HTERT RPE-1 (cell line): ENCODE measurements around the gene MRC2.

Source experiments
- in situ Hi-C: fragments of 300-500 bp; cut with MboI; formaldehyde crosslinking; loops from 4 replicates; pipeline ENCODE4 v1.14.3; 2020; ENCODE audit warnings: low sequenced_read_pairs

The MRC2 gene

GRCh38 chr17:62741290-62741689 is 113.8 kb downstream of the MRC2 start:
- in situ Hi-C loops, result no loop called here
